HG03342 (cell line): ENCODE measurements around the gene NCKAP5.

Experiments used
- ATAC-seq: cut with Tn5 transposase; IDR thresholded peaks from one replicate; pipeline ENCODE4 v1.9.1; 2021; ENCODE audit warnings: mild to moderate bottlenecking, moderate library complexity; ENCODE audit not compliant: unreplicated experiment

Gene NCKAP5

GRCh38 chr2:133293544-133294353 lies 274.5 kb downstream of the NCKAP5 start:
- ATAC-seq: no peak

DNA sequence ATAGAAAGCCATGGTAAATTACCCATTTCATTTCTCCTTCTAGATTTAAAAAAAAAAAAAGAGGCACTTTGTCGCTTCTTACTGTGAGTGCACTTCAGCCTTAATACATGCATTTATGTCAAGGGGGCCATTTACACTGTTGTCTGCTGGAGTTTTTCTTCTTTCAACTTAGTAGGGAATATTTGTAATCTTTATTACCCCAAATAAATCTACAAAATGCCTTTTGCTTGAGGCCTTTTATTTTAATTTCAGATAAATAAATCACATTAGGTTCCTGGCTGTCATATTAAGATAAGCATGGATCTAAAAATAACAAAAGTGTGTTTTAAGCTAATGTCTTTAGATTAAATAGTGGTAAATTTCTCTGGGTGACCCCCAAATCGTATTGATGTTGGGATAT lies 276.0 kb downstream of the NCKAP5 start:
- no peak for ATAC-seq

GRCh38 chr2:133287709-133288108 lies 280.6 kb downstream of the NCKAP5 start:
- ATAC-seq: no peak

GRCh38 chr2:133286326-133286922 lies 281.8 kb downstream of the NCKAP5 start:
- no peak for ATAC-seq

DNA sequence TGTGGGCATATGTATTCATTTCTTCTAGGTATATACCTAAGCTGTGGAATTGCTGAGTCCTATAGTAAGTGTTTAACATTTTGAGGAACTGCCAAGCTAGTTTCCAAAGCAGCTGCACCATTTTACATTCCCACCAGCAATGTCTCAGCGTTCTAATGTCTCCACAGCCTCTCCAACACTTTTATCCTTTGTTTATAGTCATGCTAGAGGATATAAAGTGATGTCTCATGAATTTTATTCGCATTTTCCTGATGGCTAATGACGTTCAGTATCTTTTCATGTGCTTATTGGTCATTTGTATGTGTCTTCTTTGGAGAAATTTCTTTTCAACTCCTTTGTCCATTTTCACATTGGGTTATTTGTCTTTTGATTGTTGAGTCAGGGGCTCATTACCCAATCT lies 295.2 kb downstream of the NCKAP5 start:
- ATAC-seq: no peak

GRCh38 chr2:133271105-133271504 lies 297.2 kb downstream of the NCKAP5 start:
- no peak for ATAC-seq

- no peak for ATAC-seq
Observed at GRCh38 chr2:133270550-133270949, 297.7 kb downstream of the NCKAP5 start.

DNA sequence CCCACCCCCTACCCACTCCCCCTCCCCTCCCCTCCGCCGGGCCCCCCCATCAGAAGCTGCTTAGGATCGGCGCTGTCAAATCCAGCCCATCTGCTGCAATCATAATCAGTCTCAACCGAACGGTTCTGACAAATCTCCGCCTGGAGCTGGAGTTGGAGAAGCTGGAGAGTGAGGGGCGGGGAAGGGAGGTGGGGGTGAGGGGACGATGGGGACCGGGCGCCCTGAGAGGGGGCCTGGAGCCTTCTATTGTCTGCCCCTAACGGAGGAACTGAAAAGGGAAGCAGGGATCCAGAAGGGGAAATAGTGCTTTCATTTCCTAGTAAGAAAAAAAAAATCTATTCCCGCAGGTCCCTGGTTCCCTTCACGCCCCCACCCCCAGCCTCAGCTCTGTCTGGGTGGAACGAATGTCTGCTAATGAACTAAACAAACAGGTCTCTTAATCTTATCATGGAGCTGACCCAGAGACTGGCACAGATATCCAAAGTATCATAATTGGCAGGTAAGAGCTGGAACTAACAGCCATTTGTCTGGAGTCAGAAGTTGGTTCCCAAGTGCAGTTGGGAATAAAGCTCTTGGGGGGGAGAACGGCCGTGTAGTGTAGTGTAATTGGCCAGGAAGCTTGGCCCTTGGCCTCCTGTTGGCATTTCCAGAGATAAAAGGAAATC lies 301.2 kb downstream of the NCKAP5 start:
- ATAC-seq: no peak

GRCh38 chr2:133266041-133266925 lies 302.0 kb downstream of the NCKAP5 start:
- ATAC-seq: no peak

DNA sequence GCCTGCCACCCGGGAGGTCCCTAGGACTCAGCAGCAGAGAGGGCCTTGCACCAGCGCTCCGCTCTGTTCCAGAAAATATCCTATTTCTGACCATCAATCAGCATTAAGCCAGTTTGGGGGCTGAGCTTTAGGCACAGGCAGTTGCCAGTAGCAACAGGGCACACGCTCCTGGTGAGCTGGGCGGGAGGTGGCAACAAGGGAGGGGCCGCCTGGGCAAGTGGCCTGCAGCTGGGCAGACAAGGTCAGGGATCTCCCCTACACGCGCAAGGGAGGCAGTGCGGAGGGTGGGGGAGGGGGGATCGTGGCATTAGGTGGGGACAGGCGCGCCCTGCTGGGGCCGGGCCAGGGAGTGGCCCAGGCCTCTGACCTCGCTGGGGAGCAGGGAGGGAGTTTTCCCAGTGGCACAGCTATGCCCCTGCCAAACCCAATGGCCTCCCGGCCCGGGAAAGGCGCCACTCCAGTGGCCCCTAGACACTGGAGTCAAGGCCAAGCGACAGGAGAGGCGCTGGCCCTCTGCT lies 302.8 kb downstream of the NCKAP5 start:
- ATAC-seq: no peak

DNA sequence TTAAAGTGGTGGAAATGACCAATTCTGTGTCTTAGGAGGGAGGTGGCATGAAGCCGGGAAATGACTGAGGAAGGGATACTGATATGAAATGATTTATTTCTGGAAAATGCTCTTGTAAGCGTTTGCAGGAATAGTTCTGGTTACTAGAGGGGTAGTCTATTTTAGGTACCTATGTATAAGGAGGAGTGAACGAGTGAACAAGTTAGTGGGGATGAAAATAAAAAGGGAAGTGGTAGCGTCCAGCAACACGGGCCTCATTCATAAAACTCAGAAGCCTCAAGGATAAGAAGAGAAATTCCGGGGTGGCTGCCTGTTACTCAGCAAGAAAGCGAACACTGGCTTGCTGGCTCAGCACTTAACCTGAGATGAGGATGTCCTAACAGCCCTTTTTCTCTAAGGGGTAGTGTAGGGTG lies 303.3 kb downstream of the NCKAP5 start:
- ATAC-seq: no peak

DNA sequence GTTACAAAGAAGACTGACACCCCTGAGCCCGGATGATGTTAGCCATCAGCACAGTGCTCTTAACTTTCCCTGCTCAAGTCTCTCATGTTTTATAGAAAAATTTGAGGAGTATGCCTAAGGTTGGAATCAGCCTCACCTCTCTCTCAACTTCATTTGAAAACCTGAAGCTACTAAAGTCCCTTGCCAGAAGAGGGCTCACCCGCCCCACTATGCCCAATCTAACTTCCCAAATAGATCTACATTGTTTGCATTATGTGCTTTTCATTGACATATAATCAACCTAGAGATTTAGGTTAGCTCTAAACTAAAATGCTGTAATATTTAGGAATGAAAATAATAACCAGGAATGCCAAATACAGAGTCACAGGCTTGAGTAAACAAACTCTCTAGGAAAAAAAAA lies 305.4 kb downstream of the NCKAP5 start:
- ATAC-seq: no peak

- no peak for ATAC-seq
Observed at GRCh38 chr2:133255360-133255759, 312.9 kb downstream of the NCKAP5 start.

- no peak for ATAC-seq
Observed at GRCh38 chr2:133253793-133254192, 314.5 kb downstream of the NCKAP5 start.

GRCh38 chr2:133252780-133253355 lies 315.4 kb downstream of the NCKAP5 start:
- ATAC-seq: no peak

- no peak for ATAC-seq
Observed at GRCh38 chr2:133249362-133249761, 318.9 kb downstream of the NCKAP5 start.

DNA sequence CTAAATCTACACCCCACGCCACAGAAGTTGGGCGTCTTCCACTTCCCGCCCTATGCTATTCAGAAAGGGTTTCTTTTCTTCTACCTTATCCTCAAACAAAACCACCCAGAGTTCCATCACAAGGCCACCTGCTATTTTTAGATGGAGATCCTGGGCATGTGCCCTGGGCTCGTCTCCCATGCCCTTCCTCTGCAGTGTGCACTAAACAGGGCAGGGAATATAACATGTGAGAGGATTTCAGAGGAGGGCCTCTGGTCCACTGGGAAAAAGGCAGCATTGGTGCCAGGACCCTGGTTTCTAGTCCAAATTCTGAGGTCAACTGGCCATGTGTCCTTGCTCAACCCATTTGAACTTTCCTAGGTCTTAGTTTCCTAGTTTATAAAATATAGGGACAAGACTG lies 320.0 kb downstream of the NCKAP5 start:
- no peak for ATAC-seq

GRCh38 chr2:133247631-133248030 lies 320.6 kb downstream of the NCKAP5 start:
- peak; percentile 82 for ATAC-seq

DNA sequence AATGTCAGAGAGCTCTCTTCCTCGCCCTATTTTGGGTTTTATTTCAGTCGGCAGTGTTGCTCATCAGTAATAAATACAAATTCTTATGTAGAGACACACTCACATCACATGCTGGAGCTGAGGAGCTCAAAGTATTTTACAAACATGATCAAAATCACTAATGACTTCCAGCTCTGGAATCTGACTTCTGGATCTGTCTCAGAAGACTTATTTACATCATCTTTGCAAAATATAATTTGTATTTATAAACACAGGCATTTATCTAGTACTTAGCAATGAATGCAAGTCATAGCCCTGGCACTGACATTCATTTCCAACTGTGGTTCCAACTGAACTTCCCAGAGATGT lies 327.1 kb downstream of the NCKAP5 start:
- ATAC-seq: no peak

GRCh38 chr2:133240491-133241223 lies 327.6 kb downstream of the NCKAP5 start:
- ATAC-seq: no peak
